HG03521 (cell line): ENCODE results near the gene ATXN2L.
"Not testable (repeated sequence)": the region's sequence is repeated elsewhere in the genome, so short reads cannot be mapped to it uniquely, and the experiment has no call there.

ENCODE experiments used
- ATAC-seq: cut with Tn5 transposase; IDR thresholded peaks from one replicate; pipeline ENCODE4 v1.9.1; 2021; ENCODE audit warnings: mild to moderate bottlenecking, moderate library complexity; ENCODE audit not compliant: unreplicated experiment

The ATXN2L gene

DNA sequence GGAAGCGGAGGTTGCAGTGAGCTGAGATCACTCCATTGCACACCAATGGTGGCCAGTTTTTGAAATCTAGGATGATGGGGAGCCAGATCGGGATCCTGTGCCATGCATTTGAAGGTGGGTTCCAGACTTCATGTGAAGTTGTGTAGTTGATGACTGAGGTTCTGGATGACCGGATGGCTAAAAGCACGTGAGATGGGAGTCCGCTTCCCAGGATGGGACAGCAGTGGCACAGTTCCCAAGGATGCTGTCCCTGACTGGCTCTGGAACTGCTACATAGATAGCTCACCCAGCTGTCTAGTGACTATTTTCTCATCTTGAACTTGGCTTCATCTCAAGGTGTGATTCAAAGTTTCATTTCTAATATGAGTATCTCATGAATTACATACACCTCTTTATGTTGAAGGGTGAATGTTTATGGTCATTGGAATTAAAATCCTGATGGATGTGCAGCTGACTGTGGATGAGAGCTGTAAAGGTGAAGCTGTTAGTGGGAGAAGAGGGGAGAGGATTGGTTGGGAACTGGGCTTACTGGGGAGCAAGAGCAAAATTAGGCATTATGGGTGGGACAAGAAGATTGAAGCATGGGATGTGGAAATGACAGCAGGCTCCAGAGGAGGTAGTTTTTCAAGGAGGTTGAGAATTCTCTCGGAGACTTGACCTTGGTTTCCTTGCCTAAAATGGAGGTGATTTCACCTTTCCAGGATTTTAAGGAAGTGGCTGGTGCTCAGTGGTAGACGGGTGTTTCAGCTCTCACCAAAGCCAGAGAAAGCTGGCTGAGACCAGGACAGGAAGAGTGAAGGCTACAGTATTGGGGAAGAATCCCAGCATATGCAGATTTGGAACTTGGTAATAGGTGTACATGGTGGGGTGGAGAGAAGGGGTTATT lies 15.1 kb downstream of the ATXN2L start:
- no peak for ATAC-seq

- ATAC-seq: no peak
Observed at GRCh38 chr16:28838558-28838918, 15.7 kb downstream of the ATXN2L start.

GRCh38 chr16:28839004-28839639 lies 16.3 kb downstream of the ATXN2L start:
- ATAC-seq: no peak

GRCh38 chr16:28839899-28840298 lies 17.1 kb downstream of the ATXN2L start:
- no peak for ATAC-seq

DNA sequence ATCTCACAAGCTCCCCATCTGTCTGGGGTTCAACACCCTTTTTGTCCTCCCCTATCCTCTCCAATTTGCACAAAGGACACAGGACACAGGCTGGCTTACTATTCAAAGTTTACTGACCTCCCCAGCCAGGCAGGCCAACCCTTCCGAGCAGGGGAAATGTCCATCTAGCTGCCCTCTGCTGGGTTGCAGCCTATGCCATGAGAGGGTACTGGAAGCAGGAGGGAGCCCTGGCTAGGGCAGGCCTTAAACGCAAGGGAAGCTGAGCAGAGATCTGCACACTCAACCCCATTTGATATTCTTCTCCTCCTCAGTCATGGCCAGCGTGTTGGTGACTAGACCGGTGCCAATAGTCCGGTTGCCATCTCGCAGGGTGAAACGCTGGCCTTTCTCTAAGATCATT lies 19.9 kb downstream of the ATXN2L start:
- no peak for ATAC-seq

GRCh38 chr16:28843766-28844165 lies 21.0 kb downstream of the ATXN2L start:
- ATAC-seq: no peak

DNA sequence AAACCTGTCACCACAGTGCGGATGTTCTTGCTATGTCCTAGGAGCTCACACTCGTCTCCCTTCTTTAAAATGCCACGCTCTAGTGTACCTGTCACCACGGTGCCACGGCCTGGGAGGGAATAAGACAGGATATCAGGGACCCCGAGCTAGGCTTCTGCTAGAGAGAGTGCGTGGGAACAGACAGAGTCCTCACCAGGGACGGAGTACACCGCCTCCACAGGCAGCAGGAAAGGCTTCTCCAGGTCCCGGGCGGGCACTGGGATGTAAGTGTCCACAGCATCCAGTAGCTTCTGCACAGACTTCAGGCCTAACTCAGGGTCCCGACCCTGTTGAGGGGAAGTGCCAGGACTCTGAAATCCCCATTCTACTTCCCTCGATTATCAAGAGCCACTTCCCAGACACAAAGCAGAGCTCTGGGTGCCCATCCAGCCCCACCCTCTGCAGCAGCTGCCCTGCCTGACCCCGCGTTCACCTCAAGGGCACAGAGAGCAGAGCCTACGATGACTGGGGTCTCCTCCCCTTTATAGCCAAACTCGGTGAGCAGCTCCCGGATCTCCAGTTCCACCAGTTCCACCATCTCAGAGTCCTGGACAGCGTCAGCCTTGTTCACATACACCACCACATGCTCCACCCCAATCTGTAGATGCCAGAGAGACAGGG lies 21.6 kb downstream of the ATXN2L start:
- ATAC-seq: no peak

DNA sequence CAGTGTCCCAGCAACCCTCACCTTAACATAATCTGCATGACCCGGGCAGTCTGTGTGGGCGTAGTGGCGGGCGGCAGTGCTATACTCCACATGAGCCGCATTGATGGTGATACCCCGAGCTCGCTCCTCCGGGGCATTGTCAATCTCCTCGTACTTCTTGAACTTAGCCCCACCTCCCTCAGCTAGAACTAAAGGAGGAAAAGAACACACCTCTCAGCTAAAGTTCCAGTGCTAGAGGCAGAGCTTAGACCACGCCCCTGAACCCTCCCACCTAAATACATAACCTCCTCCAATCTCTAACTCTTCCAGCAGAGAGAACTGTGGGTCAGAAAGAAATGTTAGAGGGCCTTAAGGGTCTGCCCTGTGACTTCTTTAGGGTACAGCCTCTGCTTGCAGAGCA lies 22.5 kb downstream of the ATXN2L start:
- ATAC-seq: no peak

DNA sequence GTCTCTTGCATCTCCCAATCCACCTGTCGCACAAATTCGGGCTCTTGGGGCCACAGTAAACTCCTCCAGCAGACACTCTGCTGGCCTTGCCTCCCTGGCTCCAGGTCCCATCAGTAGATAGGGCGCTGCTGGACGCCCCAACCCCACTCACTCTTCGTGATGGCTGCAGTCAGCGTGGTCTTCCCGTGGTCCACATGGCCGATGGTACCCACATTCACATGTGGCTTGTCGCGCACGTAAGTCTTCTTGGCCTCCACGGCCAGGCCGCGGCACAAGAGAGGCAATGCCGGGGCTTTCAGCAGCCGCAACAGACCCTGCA lies 22.9 kb downstream of the ATXN2L start:
- ATAC-seq: peak; percentile 2

GRCh38 chr16:28846080-28846932 lies 23.5 kb downstream of the ATXN2L start, which contains the start of gene TUFM:
TSS of gene TUFM (minus strand) at chr16:28846348. CDS start at chr16:28846269, 79 bp downstream.
- peak; percentile 86 for ATAC-seq

DNA sequence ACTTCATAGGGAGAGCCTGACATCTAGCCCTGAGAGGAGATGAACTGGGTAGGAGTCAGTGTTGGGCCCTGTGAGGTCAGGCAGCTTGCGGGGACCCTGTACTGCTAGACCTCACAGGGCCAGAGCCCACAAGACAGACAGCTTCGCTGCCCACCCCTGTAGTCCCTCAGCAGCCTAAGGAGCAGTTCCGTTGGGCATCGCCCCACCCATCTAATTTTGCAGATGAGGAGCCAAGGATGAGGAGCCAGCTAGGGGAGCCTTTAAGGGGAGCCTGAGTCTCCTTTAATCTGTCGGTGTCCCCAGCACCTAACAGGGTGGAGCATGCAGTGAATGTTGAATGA lies 24.1 kb downstream of the ATXN2L start:
- no peak for ATAC-seq

- ATAC-seq: no peak
Observed at GRCh38 chr16:28858421-28858820, 35.6 kb downstream of the ATXN2L start.

GRCh38 chr16:28859326-28859725 lies 36.5 kb downstream of the ATXN2L start:
- no peak for ATAC-seq

DNA sequence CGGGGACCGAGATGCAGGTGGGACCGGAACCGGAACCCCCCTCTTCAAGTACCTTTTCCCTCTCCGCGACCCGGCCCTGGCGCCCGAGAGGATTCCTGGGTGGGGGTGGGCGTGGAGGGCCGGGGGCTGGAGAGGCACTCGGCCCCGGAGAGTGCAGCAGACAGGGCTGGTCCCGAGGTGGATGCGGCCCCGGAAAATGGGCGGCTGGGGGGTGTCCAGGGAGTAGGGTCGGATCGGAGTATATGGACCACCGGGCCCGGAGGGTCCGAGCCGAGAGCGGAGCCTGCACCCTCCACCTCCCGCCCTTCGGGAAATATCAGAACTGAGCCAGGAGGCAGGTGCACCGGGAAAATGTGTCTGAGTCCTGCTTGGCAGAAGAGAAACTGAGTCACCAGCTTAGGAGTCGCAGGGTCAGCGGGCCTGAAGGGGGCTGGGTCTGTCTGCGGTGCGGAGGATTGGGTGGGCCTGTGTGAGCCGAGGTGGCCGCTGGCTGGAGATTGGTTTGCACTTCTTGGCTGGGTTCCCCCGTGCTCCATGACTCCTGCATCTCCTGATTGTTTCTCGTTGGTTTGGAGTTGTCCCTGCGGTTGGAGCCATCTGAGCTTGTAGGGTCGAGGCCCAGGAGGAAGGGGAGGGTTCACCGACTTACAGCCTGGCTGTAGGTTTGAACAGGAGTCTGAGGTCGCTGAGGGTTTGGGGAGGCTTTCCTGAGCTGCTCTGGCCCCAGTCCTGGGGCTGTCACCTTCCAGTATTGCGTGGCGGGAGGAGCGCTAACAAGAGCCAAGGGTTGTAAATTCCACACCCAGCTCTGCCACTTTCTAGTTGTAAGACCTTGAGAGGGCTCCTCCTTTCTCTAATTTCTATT lies 41.4 kb downstream of the ATXN2L start:
- ATAC-seq: no peak

- no peak for ATAC-seq
Observed at GRCh38 chr16:28865001-28865688, 42.3 kb downstream of the ATXN2L start.

DNA sequence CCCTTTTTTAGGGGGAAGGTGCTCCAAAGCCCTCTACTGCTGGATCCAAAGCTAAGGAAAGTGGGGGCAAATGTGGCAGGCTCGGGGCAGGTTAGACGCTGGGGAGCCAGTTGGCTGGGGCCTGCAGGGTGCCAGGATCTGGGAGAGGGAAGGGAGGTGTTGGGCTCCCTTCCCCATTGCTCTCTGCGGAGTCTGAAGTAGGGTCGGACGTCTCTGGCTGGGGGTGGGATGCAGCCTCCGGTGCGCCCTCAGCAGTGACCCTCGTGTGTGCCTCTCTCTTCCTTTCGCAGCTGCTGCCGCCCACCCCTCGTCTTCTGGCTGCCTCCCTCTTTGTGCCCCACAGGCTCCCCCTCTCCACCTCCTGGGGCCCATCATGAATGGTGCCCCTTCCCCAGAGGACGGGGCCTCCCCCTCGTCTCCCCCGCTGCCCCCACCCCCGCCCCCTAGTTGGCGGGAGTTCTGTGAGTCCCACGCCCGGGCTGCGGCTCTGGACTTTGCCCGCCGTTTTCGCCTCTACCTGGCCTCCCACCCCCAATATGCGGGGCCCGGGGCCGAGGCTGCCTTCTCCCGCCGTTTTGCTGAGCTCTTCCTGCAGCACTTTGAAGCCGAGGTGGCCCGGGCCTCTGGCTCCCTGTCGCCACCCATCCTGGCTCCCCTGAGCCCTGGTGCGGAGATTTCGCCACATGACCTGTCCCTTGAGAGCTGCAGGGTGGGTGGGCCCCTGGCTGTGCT lies 43.1 kb downstream of the ATXN2L start:
- no peak for ATAC-seq

- ATAC-seq: no peak
Observed at GRCh38 chr16:28866454-28866804, 43.6 kb downstream of the ATXN2L start.

GRCh38 chr16:28867241-28867640 lies 44.4 kb downstream of the ATXN2L start:
- no peak for ATAC-seq

DNA sequence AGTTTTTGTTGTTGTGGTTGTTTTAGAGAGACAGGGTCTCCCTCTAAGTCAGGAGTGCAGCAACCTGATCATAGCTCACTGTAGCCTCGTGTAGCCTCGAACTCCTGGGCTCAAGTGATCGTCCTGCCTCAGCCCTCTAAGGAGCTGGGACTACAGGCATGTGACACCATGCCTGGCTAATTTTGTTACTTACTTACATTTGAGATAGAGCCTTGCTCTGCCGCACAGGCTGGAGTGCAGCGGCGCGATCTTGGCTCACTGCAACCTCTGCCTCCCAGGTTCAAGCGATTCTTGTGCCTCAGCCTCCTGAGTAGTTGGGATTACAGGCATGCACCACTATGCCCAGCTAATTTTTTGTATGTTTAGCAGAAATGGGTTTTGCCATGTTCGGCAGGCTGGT lies 44.8 kb downstream of the ATXN2L start:
- not testable (repeated sequence) for ATAC-seq
